Panc1 (cell line): Measurements from ENCODE around the gene C1orf198. TPM values are rescaled to one million over a fixed set of nuclear protein-coding genes. Genes with fewer than 3 reads are reported as not detected.

ENCODE experiments used
- ATAC-seq: fragments of 200-7000 bp; cut with Tn5 transposase; 2 replicates; pipeline ENCODE4 v1.9.1; 2020; ENCODE audit warnings: mild to moderate bottlenecking, moderate library complexity
- BruUV-seq: library from RNA; stranded (reverse); fragments of 400-500 nt; replicated peaks from 2 replicates; lab custom pipeline; 2021; lab: Mats Ljungman, UMichigan
- CTCF ChIA-PET: fragments of 300-600 bp; sonication (Branson Sonifier 250); formaldehyde crosslinking; loops from one replicate; lab custom pipeline; 2022; ENCODE audit warnings: antibody characterized with exemption; lab: Charles Lee
- POLR2A ChIA-PET: fragments of 300-600 bp; sonication (Branson Sonifier 250); formaldehyde crosslinking; loops from one replicate; lab custom pipeline; 2022; ENCODE audit warnings: antibody characterized with exemption; lab: Charles Lee
- DNase-seq: peaks from one replicate; pipeline ENCODE4 v3.0.0-alpha.2; 2010; ENCODE audit warnings: low read depth, low spot score
- H3K27ac ChIP-seq: 2 replicates; pipeline ENCODE4 v1.5.1; 2011; ENCODE audit warnings: mild to moderate bottlenecking, low read length, inconsistent platforms
- H3K27me3 ChIP-seq: fragments of 200-500 bp; sonication (Bioruptor generic); 2 replicates; pipeline ENCODE4 v1.6.0; 2014; ENCODE audit warnings: low read length, inconsistent platforms; ENCODE audit not compliant: control insufficient read depth, insufficient read depth
- H3K36me3 ChIP-seq: fragments of 200-500 bp; sonication (Bioruptor generic); 2 replicates; pipeline ENCODE4 v1.5.1; 2014; ENCODE audit warnings: inconsistent platforms, mild to moderate bottlenecking, low read length, moderate library complexity; ENCODE audit not compliant: control insufficient read depth, insufficient read depth
- H3K4me1 ChIP-seq: 2 replicates; pipeline ENCODE4 v1.5.1; 2011; ENCODE audit warnings: inconsistent platforms, mild to moderate bottlenecking, low read length, moderate library complexity; ENCODE audit not compliant: control insufficient read depth, insufficient read depth
- H3K4me3 ChIP-seq, 2 experiments: 2 replicates each; pipeline ENCODE4 v1.5.1; 2011 to 2012; ENCODE audit warnings: low read depth in 2 of 2, low read length in 2 of 2, mild to moderate bottlenecking in 2 of 2, inconsistent platforms in 1 of 2, moderate library complexity in 1 of 2
- H3K9me3 ChIP-seq: fragments of 200-500 bp; sonication (Bioruptor generic); 2 replicates; pipeline ENCODE4 v1.5.1; 2014; ENCODE audit warnings: low read depth, mild to moderate bottlenecking, inconsistent platforms, low read length, moderate library complexity; ENCODE audit not compliant: control insufficient read depth, insufficient read depth
- CTCF ChIP-seq: fragments of 450-650 bp; IDR thresholded peaks from 2 replicates; pipeline ENCODE4 v1.5.1; 2017; ENCODE audit warnings: mild to moderate bottlenecking
- POLR2AphosphoS5 ChIP-seq: IDR thresholded peaks from 2 replicates; pipeline ENCODE4 v1.6.1; 2012; ENCODE audit warnings: mild to moderate bottlenecking, low read depth, low read length, moderate library complexity
- REST ChIP-seq, 2 experiments: IDR thresholded peaks; 2 replicates each; pipeline ENCODE4 v1.6.1; 2011 to 2012; ENCODE audit warnings: low read depth in 2 of 2, control low read depth in 1 of 2, low read length in 1 of 2, mild to moderate bottlenecking in 1 of 2, moderate library complexity in 1 of 2; ENCODE audit not compliant: insufficient read depth in 1 of 2
- SIN3A ChIP-seq: IDR thresholded peaks from 2 replicates; pipeline ENCODE4 v1.6.1; 2012; ENCODE audit warnings: low read depth, mild to moderate bottlenecking, low read length, moderate library complexity, borderline replicate concordance; ENCODE audit not compliant: insufficient read depth
- TCF7L2 ChIP-seq: IDR thresholded peaks from 2 replicates; pipeline ENCODE4 v1.6.1; 2011; ENCODE audit warnings: mild to moderate bottlenecking, low read depth, low read length, inconsistent platforms
- in situ Hi-C: cut with HindIII; loops from 2 replicates; pipeline ENCODE4 v1.10.0; 2016; ENCODE audit warnings: low sequenced_read_pairs, low pct_unique_long_range_greater_than_20kb
- intact Hi-C: fragments of 100-400 bp; cut with micrococcal nuclease; formaldehyde crosslinking; loops from one replicate; pipeline ENCODE4 v1.10.0; 2022; ENCODE audit not compliant: unreplicated experiment
- total RNA-seq: library from RNA; stranded (reverse); gene quantifications from one replicate; pipeline ENCODE4 v1.2.1, GENCODE V29; 2021; ENCODE audit not compliant: unreplicated experiment

Gene C1orf198
- total RNA-seq, 1 experiment from 2014 or later = 33.6 TPM

GRCh38 chr1:230808281-230808872, 59.9 kb downstream of the C1orf198 start:
- H3K4me1 ChIP-seq = no peaks in the 10 kb centered on the region
- TF ChIP-seq SIN3A (no peak), REST (IDR thresholded peaks at IDR 0.05; ENCODE audit: insufficient read depth in 1 of 2, low read depth in 2 of 2, low read length in 1 of 2) (no peak), CTCF (no peak), POLR2AphosphoS5 (no peak), TCF7L2 (no peak)
- intact Hi-C loops (no loop called here), in situ Hi-C loops (no loop called here)
- H3K36me3 ChIP-seq = no peaks in the 10 kb centered on the region
- ChIA-PET CTCF (interaction anchor here (0.9 kb wide), 1 partner anchor 58 kb away, joined by 3 read pairs; no protein-coding TSS in a partner anchor), POLR2A (interaction anchor here (0.5 kb wide), 1 partner anchor 520 kb away, joined by 11 read pairs; no protein-coding TSS in a partner anchor)
- ATAC-seq = no peak
- BruUV-seq = no TSS peak
- H3K27me3 ChIP-seq = no peaks in the 10 kb centered on the region
- H3K27ac ChIP-seq = no peak overlapping the region
- DNase-seq = no peak
- H3K9me3 ChIP-seq = peaks cover 3% of the 10 kb centered on the region; the same call in 1 of the 2 replicates
- no peak overlapping the region for H3K4me3 ChIP-seq

- no peaks in the 10 kb centered on the region for H3K36me3 ChIP-seq
- H3K27ac ChIP-seq = no peak overlapping the region
- H3K4me3 ChIP-seq = no peak overlapping the region
- no TSS peak for BruUV-seq
- intact Hi-C loops = no loop called here
- TF ChIP-seq CTCF (no peak), SIN3A (no peak), TCF7L2 (no peak), REST (IDR thresholded peaks at IDR 0.05; ENCODE audit: insufficient read depth in 1 of 2, low read depth in 2 of 2, low read length in 1 of 2) (no peak), POLR2AphosphoS5 (no peak)
- no peak for DNase-seq
- ChIA-PET CTCF (interaction anchor here (0.9 kb wide), 1 partner anchor 59 kb away, joined by 3 read pairs; no protein-coding TSS in a partner anchor), POLR2A (interaction anchor here (0.5 kb wide), 1 partner anchor 520 kb away, joined by 11 read pairs; no protein-coding TSS in a partner anchor)
- ATAC-seq = no peak
- in situ Hi-C loops = no loop called here
- peaks cover 3% of the 10 kb centered on the region; the same call in 1 of the 2 replicates for H3K9me3 ChIP-seq
- H3K27me3 ChIP-seq = no peaks in the 10 kb centered on the region
- no peaks in the 10 kb centered on the region for H3K4me1 ChIP-seq
These were observed 60.6 kb downstream of the C1orf198 start for GRCh38 chr1:230807561-230808280.
